Measurements from ENCODE around the gene UBL4A. TPM values are rescaled to one million over a fixed set of nuclear protein-coding genes. Genes with fewer than 3 reads are reported as not detected.
A peak's percentile ranks its signal among the peaks of the same experiment; 100 is the strongest.

UBL4A gene
- total and polyA plus RNA-seq, 2 of the 13 experiments (the other 11 are each of a cell fraction or from before 2014, with no cell fraction given) = 16.8 to 25.5 TPM

DNA sequence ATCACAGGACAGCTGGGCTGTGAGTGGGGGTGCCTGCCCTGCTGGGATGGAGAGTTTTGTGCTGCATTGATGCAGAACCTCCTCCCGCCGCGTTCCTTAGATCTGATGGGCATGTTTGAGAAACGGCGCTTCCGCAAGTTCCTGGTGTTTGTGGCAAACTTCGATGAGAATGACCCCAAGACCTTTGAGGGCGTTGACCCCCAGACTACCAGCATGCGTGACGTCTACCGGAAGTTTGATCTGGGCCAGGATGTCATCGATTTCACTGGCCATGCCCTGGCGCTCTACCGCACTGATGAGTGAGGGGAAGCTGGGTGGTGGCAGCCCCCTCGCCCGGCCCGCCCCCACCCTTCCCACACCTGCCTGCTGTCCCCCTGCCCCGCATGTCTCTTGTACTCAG, 46.6 kb downstream of the UBL4A start (continued):
- TF ChIP-seq TOE1 (CRISPR knock-in tag; IDR thresholded peaks at IDR 0.05) (no peak), ZNF547 (CRISPR knock-in tag; IDR thresholded peaks at IDR 0.05) (no peak)

DNA sequence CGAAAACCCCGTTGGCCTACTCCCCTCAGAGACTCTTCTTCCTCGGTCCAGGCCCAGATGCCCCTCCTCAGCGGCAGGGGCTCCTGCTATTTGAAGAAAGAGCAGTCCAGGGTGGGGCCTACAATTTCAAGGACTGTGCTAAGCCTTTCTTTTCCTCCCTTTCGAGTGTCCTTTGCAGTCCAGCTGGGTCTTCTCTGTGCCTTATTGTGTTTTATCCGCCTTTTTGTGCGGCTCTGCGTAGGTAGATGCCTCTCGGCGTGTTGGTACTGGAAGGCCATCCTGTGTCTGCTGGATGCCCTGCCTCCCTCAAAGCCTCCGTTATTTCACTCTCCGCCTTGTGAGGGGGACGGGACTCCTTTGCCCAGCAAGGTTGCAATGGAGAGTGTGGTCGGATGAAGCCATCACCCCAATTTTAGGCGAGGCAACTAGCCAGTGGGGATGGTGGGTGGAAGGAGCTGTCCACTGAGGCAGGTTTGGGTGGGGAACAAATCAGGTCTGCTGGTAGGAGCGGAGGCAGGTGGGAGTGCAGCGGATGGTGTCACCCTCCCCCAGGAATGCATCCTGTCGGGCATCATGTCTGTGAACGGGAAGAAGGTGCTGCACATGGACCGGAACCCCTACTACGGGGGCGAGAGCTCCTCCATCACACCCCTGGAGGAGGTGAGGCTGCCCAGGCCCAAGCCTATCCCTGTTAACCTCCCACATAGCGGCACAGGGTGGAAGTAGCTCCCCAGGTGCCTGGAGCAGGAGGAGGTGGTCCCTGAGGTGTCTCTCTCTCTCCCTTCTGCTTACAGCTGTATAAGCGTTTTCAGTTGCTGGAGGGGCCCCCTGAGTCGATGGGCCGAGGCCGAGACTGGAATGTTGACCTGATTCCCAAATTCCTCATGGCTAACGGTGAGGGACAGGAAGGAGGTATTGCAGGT, 48.2 kb downstream of the UBL4A start:
- intact Hi-C loops (cut with micrococcal nuclease; ENCODE audit: unreplicated experiment) = no loop called here
- H4K20me1 ChIP-seq (ENCODE audit: insufficient read depth, low read length) = no peaks in the 10 kb centered on the region
- WGBS (ENCODE audit: low lambda C conversion rate) = 78% methylated on average over 20 of the region's 28 CpGs
- peaks cover 14% of the 10 kb centered on the region for H3K79me2 ChIP-seq (ENCODE audit: insufficient read depth, low read length)
- H3K4me1 ChIP-seq (ENCODE audit: insufficient read depth, low read length) = peaks cover 8% of the 10 kb centered on the region
- peaks cover 0 to 2% of the 10 kb centered on the region in 2 experiments; a peak in 3 of 5 replicates for H3K36me3 ChIP-seq (replicated peaks in 1 of 2; ENCODE audit: control insufficient read depth in 1 of 2, insufficient read depth in 2 of 2, low read length in 2 of 2)
- ChIA-PET POLR2A (no interaction called here), CTCF (ENCODE audit: low intra/inter-chr PET ratio, low total read pairs) (no interaction called here)
- peak overlapping the region; percentile 54 to 87 (median 72); a peak in 5 of 6 replicates for H3K4me3 ChIP-seq (replicated peaks in 1 of 3; ENCODE audit: insufficient read depth in 1 of 3, low read depth in 2 of 3, low read length in 3 of 3)
- no TSS peak for BruUV-seq (replicated peaks)
- ATAC-seq (no peak), FAIRE-seq (no peak), DNase-seq (ENCODE audit: low spot score) (no peak)
- in situ Hi-C loops (cut with HindIII; ENCODE audit: extremely low pct_ligation_motif_present, low pct_unique_long_range_greater_than_20kb) = no loop called here
- peak overlapping the region; percentile 74 for H3K4me2 ChIP-seq (ENCODE audit: low read depth, low read length)
- TF ChIP-seq TOE1 (CRISPR knock-in tag; IDR thresholded peaks at IDR 0.05) (no peak), ZNF382 (CRISPR knock-in tag; IDR thresholded peaks at IDR 0.05; ENCODE audit: borderline replicate concordance) (no peak), ZNF205 (CRISPR knock-in tag; IDR thresholded peaks at IDR 0.05) (no peak), JUN (CRISPR knock-in tag; IDR thresholded peaks at IDR 0.05) (no peak), ZNF672 (CRISPR knock-in tag; IDR thresholded peaks at IDR 0.05) (no peak), ZNF160 (CRISPR knock-in tag; IDR thresholded peaks at IDR 0.05) (no peak), ZNF776 (CRISPR knock-in tag; IDR thresholded peaks at IDR 0.05) (no peak), ZNF335 (CRISPR knock-in tag; IDR thresholded peaks at IDR 0.05) (no peak), KDM6A (CRISPR knock-in tag; IDR thresholded peaks at IDR 0.05; ENCODE audit: low read depth) (no peak)
- TF ChIP-seq, protein P1, sequence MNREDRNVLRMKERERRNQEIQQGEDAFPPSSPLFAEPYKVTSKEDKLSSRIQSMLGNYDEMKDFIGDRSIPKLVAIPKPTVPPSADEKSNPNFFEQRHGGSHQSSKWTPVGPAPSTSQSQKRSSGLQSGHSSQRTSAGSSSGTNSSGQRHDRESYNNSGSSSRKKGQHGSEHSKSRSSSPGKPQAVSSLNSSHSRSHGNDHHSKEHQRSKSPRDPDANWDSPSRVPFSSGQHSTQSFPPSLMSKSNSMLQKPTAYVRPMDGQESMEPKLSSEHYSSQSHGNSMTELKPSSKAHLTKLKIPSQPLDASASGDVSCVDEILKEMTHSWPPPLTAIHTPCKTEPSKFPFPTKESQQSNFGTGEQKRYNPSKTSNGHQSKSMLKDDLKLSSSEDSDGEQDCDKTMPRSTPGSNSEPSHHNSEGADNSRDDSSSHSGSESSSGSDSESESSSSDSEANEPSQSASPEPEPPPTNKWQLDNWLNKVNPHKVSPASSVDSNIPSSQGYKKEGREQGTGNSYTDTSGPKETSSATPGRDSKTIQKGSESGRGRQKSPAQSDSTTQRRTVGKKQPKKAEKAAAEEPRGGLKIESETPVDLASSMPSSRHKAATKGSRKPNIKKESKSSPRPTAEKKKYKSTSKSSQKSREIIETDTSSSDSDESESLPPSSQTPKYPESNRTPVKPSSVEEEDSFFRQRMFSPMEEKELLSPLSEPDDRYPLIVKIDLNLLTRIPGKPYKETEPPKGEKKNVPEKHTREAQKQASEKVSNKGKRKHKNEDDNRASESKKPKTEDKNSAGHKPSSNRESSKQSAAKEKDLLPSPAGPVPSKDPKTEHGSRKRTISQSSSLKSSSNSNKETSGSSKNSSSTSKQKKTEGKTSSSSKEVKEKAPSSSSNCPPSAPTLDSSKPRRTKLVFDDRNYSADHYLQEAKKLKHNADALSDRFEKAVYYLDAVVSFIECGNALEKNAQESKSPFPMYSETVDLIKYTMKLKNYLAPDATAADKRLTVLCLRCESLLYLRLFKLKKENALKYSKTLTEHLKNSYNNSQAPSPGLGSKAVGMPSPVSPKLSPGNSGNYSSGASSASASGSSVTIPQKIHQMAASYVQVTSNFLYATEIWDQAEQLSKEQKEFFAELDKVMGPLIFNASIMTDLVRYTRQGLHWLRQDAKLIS (CRISPR knock-in tag; IDR thresholded peaks at IDR 0.05) = no peak
- H3K9ac ChIP-seq (ENCODE audit: insufficient read depth, low read depth, low read length) = peak overlapping the region; percentile 60
- H3K27me3 ChIP-seq (ENCODE audit: control insufficient read depth in 1 of 2, insufficient read depth in 2 of 2, low read length in 2 of 2) = no peaks in the 10 kb centered on the region
- H3K9me3 ChIP-seq (ENCODE audit: low read length) = no peaks in the 10 kb centered on the region
- no peak overlapping the region for H2AFZ ChIP-seq (ENCODE audit: low read length)
- H3K27ac ChIP-seq (ENCODE audit: extremely low read length, insufficient read depth, low read length) = no peak overlapping the region
